ENCODE data around the gene SNED1.
A peak's percentile ranks its signal among the peaks of the same experiment; 100 is the strongest.

SNED1 gene

DNA sequence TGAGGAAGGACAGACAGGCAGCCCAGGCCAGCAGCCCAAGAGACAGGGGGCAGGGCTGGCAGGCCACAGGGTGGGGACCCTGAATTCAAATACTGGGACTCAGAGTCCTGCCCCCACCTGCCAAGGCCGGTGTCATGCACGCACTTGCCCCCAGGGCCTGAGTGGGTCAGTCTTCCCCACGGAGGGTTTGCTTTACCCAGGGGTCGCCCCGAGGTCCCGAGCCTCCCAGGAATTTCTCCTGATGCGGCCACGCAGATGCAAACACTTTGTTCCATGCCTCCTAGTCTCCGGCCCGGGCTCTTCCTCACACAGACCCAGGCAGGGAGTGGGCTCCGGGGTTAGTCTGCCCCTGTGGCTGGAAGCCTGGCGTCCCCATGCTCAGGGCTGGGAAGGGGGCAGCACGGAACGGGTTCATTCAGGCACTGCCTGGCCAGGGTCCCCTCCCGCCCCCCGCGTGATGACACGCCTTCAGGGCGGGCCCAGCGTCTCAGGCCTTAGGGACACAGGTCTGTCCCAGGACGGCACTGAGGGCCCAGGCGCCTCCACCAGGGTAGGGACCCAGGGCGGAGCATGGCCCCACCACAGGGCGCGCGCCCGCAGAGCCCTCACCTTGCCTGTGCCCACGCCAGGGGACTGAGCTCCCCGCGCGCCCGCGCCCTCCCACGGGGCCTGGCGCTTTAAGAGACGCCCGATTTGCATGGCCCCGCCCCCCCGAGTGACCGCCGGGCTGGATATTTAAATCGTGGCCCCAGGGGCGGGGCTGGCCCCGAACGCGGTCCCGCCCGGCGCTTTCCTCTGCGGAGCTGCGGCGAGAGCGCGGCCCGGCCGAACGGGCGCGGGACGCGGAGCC lies at the start of gene SNED1:
Gene SNED1 (plus strand): TSS at position 763 of the 850 bp plus-strand sequence. CDS start 220 bp downstream, outside the sequence.
- peak; percentile 71 for DNase-seq

DNA sequence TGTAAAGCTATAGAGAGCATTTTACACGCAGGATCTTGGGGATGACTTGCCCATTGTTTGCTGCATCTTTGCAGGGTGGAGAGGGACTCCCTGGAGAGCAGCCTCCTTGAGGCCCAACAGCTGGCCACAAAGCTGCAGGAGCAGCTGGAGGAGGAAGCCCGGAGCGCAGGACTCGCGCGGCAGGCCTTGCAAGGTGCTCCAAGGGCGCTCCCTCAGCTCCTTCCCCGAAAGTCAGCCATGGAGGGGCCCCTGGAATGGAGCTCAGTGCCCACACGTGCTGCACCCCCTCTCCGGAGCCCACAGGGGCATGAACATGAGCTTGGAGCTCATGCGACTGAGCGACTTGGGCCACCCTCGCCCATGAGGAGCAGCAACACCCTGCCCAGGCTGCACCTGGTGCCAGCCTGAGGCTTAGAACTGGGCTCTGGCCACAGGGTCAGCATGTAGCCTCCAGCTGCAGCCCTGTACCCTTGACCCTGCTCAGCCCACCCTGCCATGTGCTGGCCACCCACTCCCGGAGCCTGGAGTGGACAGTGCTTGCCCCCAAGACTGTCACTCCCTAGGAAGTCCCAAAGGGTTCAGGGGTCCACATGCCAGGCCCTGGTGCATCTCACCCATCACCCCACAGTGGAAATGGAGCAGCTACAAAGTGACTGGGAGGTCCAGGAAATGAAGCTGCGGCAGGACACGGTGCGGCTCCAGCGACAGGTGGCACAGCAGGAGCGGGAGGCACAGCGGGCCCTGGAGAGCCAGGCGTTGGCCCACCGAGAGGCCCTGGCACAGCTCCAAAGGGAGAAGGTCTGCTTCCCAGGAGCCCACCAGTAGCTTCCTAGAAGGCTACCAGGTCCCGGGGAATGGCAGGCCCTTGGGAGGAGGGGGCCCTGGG lies 49.3 kb upstream of the SNED1 start:
- DNase-seq = peak; percentile 23

- DNase-seq = no peak
Measured at GRCh38 chr2:240949791-240950705, 48.4 kb upstream of the SNED1 start.

GRCh38 chr2:240951045-240951594 lies 47.3 kb upstream of the SNED1 start:
- no peak for DNase-seq

- no peak for DNase-seq
Measured at GRCh38 chr2:240952496-240953246, 45.7 kb upstream of the SNED1 start.

GRCh38 chr2:240953426-240954410 lies 44.7 kb upstream of the SNED1 start:
- no peak for DNase-seq

GRCh38 chr2:240954436-240955305 lies 43.7 kb upstream of the SNED1 start:
- no peak for DNase-seq

- peak; percentile 34 for DNase-seq
Measured at GRCh38 chr2:240955306-240956170, 42.9 kb upstream of the SNED1 start.

- DNase-seq = peak; percentile 47
Measured at GRCh38 chr2:240956171-240956934, 42.1 kb upstream of the SNED1 start.

GRCh38 chr2:240956935-240957655 lies 41.3 kb upstream of the SNED1 start:
- DNase-seq = no peak

DNA sequence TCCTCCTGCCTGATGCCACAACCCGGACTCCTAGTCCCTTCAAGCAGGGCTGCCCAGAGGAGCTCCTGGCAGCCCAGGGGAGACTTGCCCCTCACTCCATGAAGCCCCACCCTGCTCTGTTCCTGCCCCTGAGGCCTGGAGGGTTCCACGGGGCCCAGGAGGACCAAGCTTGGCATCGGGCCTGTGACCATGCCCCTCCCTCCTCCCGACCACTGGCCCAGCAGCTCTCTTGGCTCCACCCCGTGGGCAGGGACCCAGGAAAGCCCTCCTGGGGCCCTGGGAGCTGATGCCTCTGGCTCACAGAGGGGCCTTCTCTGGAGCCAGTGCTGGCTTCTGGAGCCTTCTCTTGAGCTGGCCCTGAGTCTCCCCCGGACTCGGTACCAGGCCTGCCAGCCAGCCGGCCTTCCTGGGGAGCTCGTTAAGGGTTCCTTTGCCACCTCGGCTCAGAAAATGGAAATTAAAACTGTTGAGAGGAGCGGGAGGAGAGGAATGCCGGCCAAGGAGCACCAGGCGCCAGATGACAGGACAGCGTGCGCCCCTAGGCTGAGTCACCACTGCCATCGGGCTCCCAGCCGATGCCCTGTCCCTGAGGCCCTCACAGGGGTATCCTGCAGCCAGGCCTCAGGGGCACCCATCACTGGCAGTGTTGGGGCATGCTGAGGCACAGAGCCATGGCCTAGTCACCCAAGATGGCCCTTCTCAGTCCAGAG lies 40.6 kb upstream of the SNED1 start:
- peak; percentile 63 for DNase-seq

GRCh38 chr2:240958366-240959213 lies 39.8 kb upstream of the SNED1 start:
- DNase-seq = no peak

- no peak for DNase-seq
Measured at GRCh38 chr2:240959214-240959940, 39.0 kb upstream of the SNED1 start.

GRCh38 chr2:240959941-240960308 lies 38.5 kb upstream of the SNED1 start:
- no peak for DNase-seq
